ENCODE data around the gene DNHD1. TPM values are rescaled to one million over a fixed set of nuclear protein-coding genes. Genes with fewer than 3 reads are reported as not detected.

Gene DNHD1
- total RNA-seq, 1 experiment from 2014 or later = 13.9 TPM

GRCh38 chr11:6594142-6594768, 97.2 kb downstream of the DNHD1 start:
- Histone ChIP-seq H2AFZ (no peak overlapping the region), H3K79me2 (ENCODE audit: low read depth) (no peaks in the 10 kb centered on the region), H4K20me1 (ENCODE audit: insufficient read depth) (no peaks in the 10 kb centered on the region), H3K4me1 (replicated peaks; ENCODE audit: insufficient read depth) (no peaks in the 10 kb centered on the region), H3K9me2 (ENCODE audit: insufficient read depth) (no peaks in the 10 kb centered on the region), H3K27ac (no peak overlapping the region), H3K36me3 (ENCODE audit: low read depth) (no peaks in the 10 kb centered on the region), H3K27me3 (ENCODE audit: insufficient read depth, low read depth) (no peaks in the 10 kb centered on the region), H3K9me3 (ENCODE audit: insufficient read depth, low read depth) (no peaks in the 10 kb centered on the region), H3F3A (ENCODE audit: insufficient read depth, low read depth) (no peaks in the 10 kb centered on the region), H3K4me3 (no peak overlapping the region), H3K4me2 (no peak overlapping the region)
- intact Hi-C loops (cut with micrococcal nuclease; ENCODE audit: unreplicated experiment) = no loop called here
- TF ChIP-seq EZH2 (IDR thresholded peaks at IDR 0.05; ENCODE audit: low read depth) (no peak), CTCF (conservative IDR thresholded peaks at IDR 0.05) (no peak)
- POLR2A ChIA-PET (ENCODE audit: unreplicated experiment) = no interaction called here
- CTCF ChIA-PET = no interaction called here
- no peak for DNase-seq
- no TSS peak for BruUV-seq (replicated peaks)

- 0 out of 2 replicates have a peak, but pooled peaks cover 6% of the 10 kb centered on the region for H3K36me3 ChIP-seq (ENCODE audit: low read depth)
- TF ChIP-seq CTCF (conservative IDR thresholded peaks at IDR 0.05) (no peak), EZH2 (IDR thresholded peaks at IDR 0.05; ENCODE audit: low read depth) (no peak)
- H3K27me3 ChIP-seq (ENCODE audit: insufficient read depth, low read depth) = no peaks in the 10 kb centered on the region
These were observed 99.3 kb downstream of the DNHD1 start for GRCh38 chr11:6596239-6596877.

GRCh38 chr11:6598555-6598954, 101.5 kb downstream of the DNHD1 start:
- H3K27me3 ChIP-seq (ENCODE audit: insufficient read depth, low read depth) = no peaks in the 10 kb centered on the region
- intact Hi-C loops (cut with micrococcal nuclease; ENCODE audit: unreplicated experiment) = no loop called here
- no peaks in the 10 kb centered on the region for H4K20me1 ChIP-seq (ENCODE audit: insufficient read depth)
- no peaks in the 10 kb centered on the region; the same call in 1 of the 2 replicates for H3K4me1 ChIP-seq (replicated peaks; ENCODE audit: insufficient read depth)
- H3F3A ChIP-seq (ENCODE audit: insufficient read depth, low read depth) = no peaks in the 10 kb centered on the region
- H3K36me3 ChIP-seq (ENCODE audit: low read depth) = 0 out of 2 replicates have a peak, but pooled peaks cover 6% of the 10 kb centered on the region
- BruUV-seq (replicated peaks) = no TSS peak
- TF ChIP-seq EZH2 (IDR thresholded peaks at IDR 0.05; ENCODE audit: low read depth) (no peak), CTCF (conservative IDR thresholded peaks at IDR 0.05) (no peak)
- H3K4me3 ChIP-seq = no peak overlapping the region
- no peak overlapping the region for H3K4me2 ChIP-seq
- CTCF ChIA-PET = no interaction called here
- no peak for DNase-seq
- POLR2A ChIA-PET (ENCODE audit: unreplicated experiment) = no interaction called here
- H2AFZ ChIP-seq = no peak overlapping the region
- peaks cover 22% of the 10 kb centered on the region for H3K79me2 ChIP-seq (ENCODE audit: low read depth)
- no peaks in the 10 kb centered on the region for H3K9me2 ChIP-seq (ENCODE audit: insufficient read depth)
- no peaks in the 10 kb centered on the region for H3K9me3 ChIP-seq (ENCODE audit: insufficient read depth, low read depth)
- no peak overlapping the region for H3K27ac ChIP-seq

More at GRCh38 chr11:6596239-6596877, 99.3 kb downstream of the DNHD1 start:
- Histone ChIP-seq H3K9me3 (ENCODE audit: insufficient read depth, low read depth) (no peaks in the 10 kb centered on the region), H3K4me1 (replicated peaks; ENCODE audit: insufficient read depth) (no peaks in the 10 kb centered on the region), H3F3A (ENCODE audit: insufficient read depth, low read depth) (no peaks in the 10 kb centered on the region), H2AFZ (no peak overlapping the region), H3K79me2 (ENCODE audit: low read depth) (peaks cover 2% of the 10 kb centered on the region; the same call in 1 of the 2 replicates), H3K4me3 (no peak overlapping the region), H3K9me2 (ENCODE audit: insufficient read depth) (no peaks in the 10 kb centered on the region), H3K4me2 (no peak overlapping the region), H3K27ac (no peak overlapping the region), H4K20me1 (ENCODE audit: insufficient read depth) (no peaks in the 10 kb centered on the region)
- DNase-seq = no peak
- no TSS peak for BruUV-seq (replicated peaks)
- intact Hi-C loops (cut with micrococcal nuclease; ENCODE audit: unreplicated experiment) = no loop called here
- ChIA-PET POLR2A (ENCODE audit: unreplicated experiment) (no interaction called here), CTCF (no interaction called here)

Data from PC-9 (cell line).